NCI-H2196 (cell line): ENCODE data around the gene MAN1A2.
"Not testable (repeated sequence)": the region's sequence is repeated elsewhere in the genome, so short reads cannot be mapped to it uniquely, and the experiment has no call there.

Source experiments
- DNase-seq: peaks from one replicate; lab custom pipeline; 2025; ENCODE audit not compliant: unreplicated experiment; lab: John Stamatoyannopoulos, UW

The MAN1A2 gene

GRCh38 chr1:117396636-117397035 is 29.4 kb downstream of the MAN1A2 start:
- no peak for DNase-seq

- DNase-seq = no peak
These were observed 31.7 kb downstream of the MAN1A2 start for GRCh38 chr1:117398957-117399356.

- no peak for DNase-seq
These were observed 34.5 kb downstream of the MAN1A2 start for GRCh38 chr1:117401761-117402160.

- DNase-seq = no peak
These were observed 36.3 kb downstream of the MAN1A2 start for GRCh38 chr1:117403597-117403996.

- no peak for DNase-seq
These were observed 37.8 kb downstream of the MAN1A2 start for GRCh38 chr1:117405042-117405441.

GRCh38 chr1:117412472-117412871 is 45.2 kb downstream of the MAN1A2 start:
- DNase-seq = no peak

GRCh38 chr1:117413412-117413811 is 46.2 kb downstream of the MAN1A2 start:
- DNase-seq = no peak

GRCh38 chr1:117414943-117415342 is 47.7 kb downstream of the MAN1A2 start:
- DNase-seq = no peak

- DNase-seq = no peak
These were observed 48.8 kb downstream of the MAN1A2 start for GRCh38 chr1:117416004-117416403.

GRCh38 chr1:117416546-117417125 is 49.4 kb downstream of the MAN1A2 start:
- DNase-seq = no peak

- no peak for DNase-seq
These were observed 57.9 kb downstream of the MAN1A2 start for GRCh38 chr1:117425050-117425734.

- no peak for DNase-seq
These were observed 60.0 kb downstream of the MAN1A2 start for GRCh38 chr1:117427297-117427696.

- no peak for DNase-seq
These were observed 66.7 kb downstream of the MAN1A2 start for GRCh38 chr1:117433943-117434342.

- no peak for DNase-seq
These were observed 69.3 kb downstream of the MAN1A2 start for GRCh38 chr1:117436513-117436912.

GRCh38 chr1:117447661-117448060 is 80.4 kb downstream of the MAN1A2 start:
- no peak for DNase-seq

- DNase-seq = no peak
These were observed 85.0 kb downstream of the MAN1A2 start for GRCh38 chr1:117452216-117452615.

- no peak for DNase-seq
These were observed 86.7 kb downstream of the MAN1A2 start for GRCh38 chr1:117453958-117454357.

GRCh38 chr1:117458410-117458809 is 91.2 kb downstream of the MAN1A2 start:
- DNase-seq = not testable (repeated sequence)

GRCh38 chr1:117466761-117467160 is 99.5 kb downstream of the MAN1A2 start:
- DNase-seq = no peak

- DNase-seq = no peak
These were observed 100.1 kb downstream of the MAN1A2 start for GRCh38 chr1:117467336-117467735.

- DNase-seq = no peak
These were observed 105.8 kb downstream of the MAN1A2 start for GRCh38 chr1:117473063-117473462.

- not testable (repeated sequence) for DNase-seq
These were observed 108.2 kb downstream of the MAN1A2 start for GRCh38 chr1:117475495-117475894.

- no peak for DNase-seq
These were observed 111.8 kb downstream of the MAN1A2 start for GRCh38 chr1:117479086-117479485.
